KMS-11 (cell line): ENCODE measurements around the gene TECPR2.
"Not testable (repeated sequence)": the region's sequence is repeated elsewhere in the genome, so short reads cannot be mapped to it uniquely, and the experiment has no call there.

Experiments used
- H2AFZ ChIP-seq: fragments of 200-600 bp; sonication (generic); 2 replicates; pipeline ENCODE4 v1.6.1; 2016; ENCODE audit warnings: antibody characterized with exemption, mixed run types, low read depth
- H3K27ac ChIP-seq: fragments of 200-600 bp; sonication (generic); 2 replicates; pipeline ENCODE4 v1.6.1; 2016; ENCODE audit warnings: mild to moderate bottlenecking, mixed run types
- H3K27me3 ChIP-seq: fragments of 200-600 bp; sonication (generic); 2 replicates; pipeline ENCODE4 v1.6.1; 2017; ENCODE audit warnings: mild to moderate bottlenecking, low read depth, mixed run types, moderate library complexity; ENCODE audit not compliant: insufficient read depth
- H3K36me3 ChIP-seq: fragments of 200-600 bp; sonication (generic); 2 replicates; pipeline ENCODE4 v1.6.1; 2017; ENCODE audit warnings: mild to moderate bottlenecking, mixed run types; ENCODE audit not compliant: insufficient read depth
- H3K4me1 ChIP-seq: fragments of 200-600 bp; sonication (generic); 2 replicates; pipeline ENCODE4 v1.6.1; 2016; ENCODE audit warnings: mild to moderate bottlenecking, low read depth, mixed run types; ENCODE audit not compliant: poor library complexity, severe bottlenecking
- H3K4me2 ChIP-seq: fragments of 200-600 bp; sonication (generic); 2 replicates; pipeline ENCODE4 v1.7.0; 2016; ENCODE audit warnings: mild to moderate bottlenecking, mixed run types
- H3K4me3 ChIP-seq: fragments of 200-600 bp; sonication (generic); IDR thresholded peaks from 2 replicates; pipeline ENCODE4 v1.6.1; 2017; ENCODE audit warnings: low read depth, low read length, mixed read lengths; ENCODE audit not compliant: insufficient read depth
- H3K79me2 ChIP-seq: fragments of 200-600 bp; sonication (generic); 2 replicates; pipeline ENCODE4 v1.6.1; 2016; ENCODE audit warnings: low read depth, mixed run types; ENCODE audit not compliant: insufficient read depth
- H3K9ac ChIP-seq: fragments of 200-600 bp; sonication (generic); 2 replicates; pipeline ENCODE4 v1.6.1; 2016; ENCODE audit warnings: mild to moderate bottlenecking, mixed run types
- H4K20me1 ChIP-seq: fragments of 200-600 bp; sonication (generic); 2 replicates; pipeline ENCODE4 v1.6.1; 2016; ENCODE audit warnings: mild to moderate bottlenecking, mixed run types; ENCODE audit not compliant: insufficient read depth
- CTCF ChIP-seq: fragments of 200-600 bp; sonication (generic); conservative IDR thresholded peaks from 2 replicates; pipeline ENCODE4 v1.6.1; 2017; ENCODE audit warnings: low read depth, mild to moderate bottlenecking, antibody characterized with exemption, low read length, moderate library complexity, mixed read lengths

Gene TECPR2

GRCh38 chr14:102539544-102540314 is 177.0 kb downstream of the TECPR2 start:
- H3K4me1 ChIP-seq = no peaks in the 10 kb centered on the region
- TF ChIP-seq CTCF = no peak
- H3K79me2 ChIP-seq = no peaks in the 10 kb centered on the region
- no peaks in the 10 kb centered on the region for H4K20me1 ChIP-seq
- peaks cover 10% of the 10 kb centered on the region; the same call in 1 of the 2 replicates for H3K27me3 ChIP-seq
- no peak overlapping the region for H2AFZ ChIP-seq
- H3K4me3 ChIP-seq = no peak overlapping the region
- H3K27ac ChIP-seq = no peak overlapping the region
- H3K36me3 ChIP-seq = no peaks in the 10 kb centered on the region
- no peak overlapping the region for H3K9ac ChIP-seq
- no peak overlapping the region for H3K4me2 ChIP-seq

- Histone ChIP-seq H3K79me2 (no peaks in the 10 kb centered on the region), H3K4me2 (no peak overlapping the region), H3K9ac (no peak overlapping the region), H3K36me3 (no peaks in the 10 kb centered on the region), H3K4me3 (no peak overlapping the region), H2AFZ (no peak overlapping the region), H4K20me1 (no peaks in the 10 kb centered on the region), H3K27ac (no peak overlapping the region), H3K4me1 (no peaks in the 10 kb centered on the region), H3K27me3 (peaks cover 15% of the 10 kb centered on the region; the same call in 1 of the 2 replicates)
- no peak for TF ChIP-seq CTCF
Observed at GRCh38 chr14:102540315-102541028, 177.7 kb downstream of the TECPR2 start.

GRCh38 chr14:102541029-102541491 is 178.3 kb downstream of the TECPR2 start:
- not testable (repeated sequence) for H3K4me3 ChIP-seq, H3K27ac ChIP-seq, H3K79me2 ChIP-seq, H3K4me1 ChIP-seq, H3K4me2 ChIP-seq, H4K20me1 ChIP-seq, H3K36me3 ChIP-seq, H3K9ac ChIP-seq, H2AFZ ChIP-seq
- peaks cover 18% of the 10 kb centered on the region; the same call in 1 of the 2 replicates for H3K27me3 ChIP-seq

- no peak overlapping the region for H3K9ac ChIP-seq
Observed at GRCh38 chr14:102541771-102542170, 179.0 kb downstream of the TECPR2 start.

More at GRCh38 chr14:102541771-102542170, 179.0 kb downstream of the TECPR2 start:
- Histone ChIP-seq H3K4me1 (no peaks in the 10 kb centered on the region), H3K4me3 (no peak overlapping the region), H4K20me1 (no peaks in the 10 kb centered on the region), H3K79me2 (no peaks in the 10 kb centered on the region), H3K4me2 (no peak overlapping the region), H3K27me3 (peaks cover 18% of the 10 kb centered on the region; the same call in 1 of the 2 replicates), H3K36me3 (no peaks in the 10 kb centered on the region), H3K27ac (no peak overlapping the region), H2AFZ (no peak overlapping the region)
- no peak for TF ChIP-seq CTCF
